ENCODE results near the gene WDR70. TPM values are rescaled to one million over a fixed set of nuclear protein-coding genes. Genes with fewer than 3 reads are reported as not detected.
"Not testable (repeated sequence)": the region's sequence is repeated elsewhere in the genome, so short reads cannot be mapped to it uniquely, and the experiment has no call there.

Gene WDR70
- total RNA-seq, 1 experiment from 2014 or later: 35.0 TPM

- H3K27ac Mint-ChIP-seq; H3K4me3 Mint-ChIP-seq; ATAC-seq; DNase-seq (ENCODE audit: low spot score); CTCF ChIA-PET; POLR2A ChIA-PET; H3K27me3 Mint-ChIP-seq (ENCODE audit: low read depth); H3K4me1 Mint-ChIP-seq: not testable (repeated sequence)
- H3K36me3 Mint-ChIP-seq: peaks cover 28% of the 10 kb centered on the region
- H3K9me3 Mint-ChIP-seq: peaks cover 31% of the 10 kb centered on the region
These were observed 90.3 kb downstream of the WDR70 start for GRCh38 chr5:37469383-37469782.

- H3K27me3 Mint-ChIP-seq (ENCODE audit: low read depth): no peaks in the 10 kb centered on the region
- DNase-seq (ENCODE audit: low spot score) (no peak), ATAC-seq (no peak)
- H3K27ac Mint-ChIP-seq: no peak overlapping the region
- no peaks in the 10 kb centered on the region for H3K4me1 Mint-ChIP-seq
- ChIA-PET CTCF (no interaction called here), POLR2A (no interaction called here)
- peaks cover 36% of the 10 kb centered on the region for H3K9me3 Mint-ChIP-seq
- H3K4me3 Mint-ChIP-seq: no peak overlapping the region
- peaks cover 32% of the 10 kb centered on the region for H3K36me3 Mint-ChIP-seq
- no peak for TF ChIP-seq ZMAT4 (CRISPR knock-in tag; IDR thresholded peaks at IDR 0.05)
- no peak for TF ChIP-seq CTCF (IDR thresholded peaks at IDR 0.05)
- no peak for TF ChIP-seq ATF1 (CRISPR knock-in tag; IDR thresholded peaks at IDR 0.05)
- peak; percentile 49; the same call in 1 of the 2 replicates for TF ChIP-seq GTF2I (CRISPR knock-in tag; conservative IDR thresholded peaks at IDR 0.05)
- TF ChIP-seq NFATC4 (CRISPR knock-in tag; IDR thresholded peaks at IDR 0.05): no peak
- no peak for TF ChIP-seq STAT6 (CRISPR knock-in tag; conservative IDR thresholded peaks at IDR 0.05; ENCODE audit: low read depth)
- TF ChIP-seq ZNF425 (CRISPR knock-in tag; conservative IDR thresholded peaks at IDR 0.05): no peak
These were observed 92.6 kb downstream of the WDR70 start for GRCh38 chr5:37471666-37472197.

GRCh38 chr5:37477426-37477825, 98.3 kb downstream of the WDR70 start:
- Mint-ChIP-seq H3K36me3 (peaks cover 51% of the 10 kb centered on the region), H3K4me1 (peaks cover 9% of the 10 kb centered on the region), H3K4me3 (no peak overlapping the region), H3K27ac (no peak overlapping the region), H3K9me3 (peaks cover 51% of the 10 kb centered on the region), H3K27me3 (ENCODE audit: low read depth) (peaks cover 3% of the 10 kb centered on the region; the same call in 1 of the 2 replicates)
- no peak for DNase-seq (ENCODE audit: low spot score)
- ATAC-seq: peak; percentile 62
- CTCF ChIA-PET: no interaction called here
- POLR2A ChIA-PET: no interaction called here
- TF ChIP-seq USF1 (CRISPR knock-in tag; IDR thresholded peaks at IDR 0.05): no peak
- no peak for TF ChIP-seq E2F1 (CRISPR knock-in tag; IDR thresholded peaks at IDR 0.05)
- no peak for TF ChIP-seq MYBL2 (CRISPR knock-in tag; IDR thresholded peaks at IDR 0.05)
- no peak for TF ChIP-seq GTF2I (CRISPR knock-in tag; conservative IDR thresholded peaks at IDR 0.05)
- TF ChIP-seq ZNF512 (CRISPR knock-in tag; IDR thresholded peaks at IDR 0.05; ENCODE audit: borderline replicate concordance): no peak
- no peak for TF ChIP-seq ATF1 (CRISPR knock-in tag; IDR thresholded peaks at IDR 0.05)
- no peak for TF ChIP-seq ZMAT4 (CRISPR knock-in tag; IDR thresholded peaks at IDR 0.05)
- TF ChIP-seq ATF2 (CRISPR knock-in tag; IDR thresholded peaks at IDR 0.05; ENCODE audit: borderline replicate concordance, low read depth): no peak
- no peak for TF ChIP-seq GRHL2 (CRISPR knock-in tag; IDR thresholded peaks at IDR 0.05; ENCODE audit: insufficient replicate concordance, severe bottlenecking)
- no peak for TF ChIP-seq PRRX2 (CRISPR knock-in tag; IDR thresholded peaks at IDR 0.05)
- TF ChIP-seq TP53 (CRISPR knock-in tag; IDR thresholded peaks at IDR 0.05): no peak

Measured in WTC11 (cell line).